NCI-H2196 (cell line): Measurements from ENCODE around the gene IQGAP3.

Experiments
- DNase-seq: peaks from one replicate; lab custom pipeline; 2025; ENCODE audit not compliant: unreplicated experiment; lab: John Stamatoyannopoulos, UW

Gene IQGAP3

GRCh38 chr1:156485984-156486383, 86.4 kb downstream of the IQGAP3 start:
- DNase-seq: no peak

GRCh38 chr1:156484480-156485058, 87.8 kb downstream of the IQGAP3 start:
- DNase-seq: no peak

GRCh38 chr1:156483397-156483796, 89.0 kb downstream of the IQGAP3 start:
- DNase-seq: no peak

GRCh38 chr1:156482276-156482675, 90.1 kb downstream of the IQGAP3 start:
- no peak for DNase-seq

- DNase-seq: no peak
Measured at GRCh38 chr1:156481527-156481926, 90.8 kb downstream of the IQGAP3 start.

- DNase-seq: no peak
Measured at GRCh38 chr1:156480411-156481192, 91.8 kb downstream of the IQGAP3 start.

GRCh38 chr1:156480016-156480370, 92.4 kb downstream of the IQGAP3 start:
- no peak for DNase-seq

GRCh38 chr1:156479093-156480015, 93.0 kb downstream of the IQGAP3 start:
- DNase-seq: no peak

GRCh38 chr1:156478250-156478627, 94.1 kb downstream of the IQGAP3 start:
- no peak for DNase-seq

GRCh38 chr1:156477526-156478249, 94.7 kb downstream of the IQGAP3 start:
- no peak for DNase-seq

- no peak for DNase-seq
Measured at GRCh38 chr1:156476501-156477298, 95.7 kb downstream of the IQGAP3 start.

GRCh38 chr1:156475568-156476500, 96.5 kb downstream of the IQGAP3 start:
- DNase-seq: no peak
